Measurements from ENCODE around the gene UGT8.
"Not testable (repeated sequence)": the region's sequence is repeated elsewhere in the genome, so short reads cannot be mapped to it uniquely, and the experiment has no call there.

- not testable (repeated sequence) for TF ChIP-seq CTCF (IDR thresholded peaks at IDR 0.05; ENCODE audit: low read depth, low read length, missing input control); NR2F2 (IDR thresholded peaks at IDR 0.05); REST (IDR thresholded peaks at IDR 0.05); EGR1 (IDR thresholded peaks at IDR 0.05; ENCODE audit: low read depth in 2 of 2); YY1 (IDR thresholded peaks at IDR 0.05); MAX (IDR thresholded peaks at IDR 0.05); GABPA (IDR thresholded peaks at IDR 0.05 in 1 of 2, conservative IDR thresholded peaks at IDR 0.05 in 1 of 2); RXRA (IDR thresholded peaks at IDR 0.05); RAD21 (IDR thresholded peaks at IDR 0.05)
Measured at GRCh38 chr4:114590360-114590759, 8.2 kb upstream of the UGT8 start.

Data from liver (tissue), 3 donors.